Measurements from ENCODE around the gene SASH1. TPM values are rescaled to one million over a fixed set of nuclear protein-coding genes. Genes with fewer than 3 reads are reported as not detected.

Gene SASH1
- total RNA-seq, 1 donor from 2014 or later: 0.86 TPM

- peaks cover 1% of the 10 kb centered on the region for H3K27me3 Mint-ChIP-seq (ENCODE audit: insufficient read depth)
- H3K27ac Mint-ChIP-seq: no peak overlapping the region
- H3K36me3 Mint-ChIP-seq (ENCODE audit: low read depth): no peaks in the 10 kb centered on the region
- H3K4me3 Mint-ChIP-seq: no peak overlapping the region
- H3K9me3 Mint-ChIP-seq: no peaks in the 10 kb centered on the region
- no peaks in the 10 kb centered on the region for H3K4me1 Mint-ChIP-seq (ENCODE audit: low read depth)
- intact Hi-C loops (cut with micrococcal nuclease): no loop called here
- no peak for DNase-seq (ENCODE audit: low spot score)
These were observed 152.4 kb downstream of the SASH1 start for GRCh38 chr6:148495029-148495428.

DNA sequence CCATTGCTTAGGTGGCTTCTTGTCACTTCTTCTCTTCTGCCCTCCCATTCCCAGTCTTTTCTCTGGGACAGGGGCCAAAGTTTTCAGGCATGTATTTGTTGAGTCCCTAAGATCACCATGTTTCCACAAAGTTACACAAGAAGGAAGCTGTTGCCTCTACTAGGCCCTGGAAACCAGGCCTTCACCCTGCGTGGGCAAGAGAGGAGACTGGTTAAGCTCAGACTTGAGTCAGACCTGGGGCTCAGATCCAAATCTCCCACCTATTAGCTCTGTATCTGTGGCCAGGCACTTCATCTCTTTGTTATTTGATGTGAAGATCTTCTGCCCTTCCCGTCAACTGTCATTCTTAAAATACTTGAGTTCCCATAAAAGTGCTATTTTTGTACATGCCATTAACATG is 154.6 kb downstream of the SASH1 start:
- DNase-seq (ENCODE audit: low spot score): no peak
- Mint-ChIP-seq H3K4me1 (ENCODE audit: low read depth) (no peaks in the 10 kb centered on the region), H3K9me3 (no peaks in the 10 kb centered on the region), H3K4me3 (no peak overlapping the region), H3K27me3 (ENCODE audit: insufficient read depth) (peaks cover 2% of the 10 kb centered on the region), H3K27ac (no peak overlapping the region), H3K36me3 (ENCODE audit: low read depth) (no peaks in the 10 kb centered on the region)
- intact Hi-C loops (cut with micrococcal nuclease): no loop called here

DNA sequence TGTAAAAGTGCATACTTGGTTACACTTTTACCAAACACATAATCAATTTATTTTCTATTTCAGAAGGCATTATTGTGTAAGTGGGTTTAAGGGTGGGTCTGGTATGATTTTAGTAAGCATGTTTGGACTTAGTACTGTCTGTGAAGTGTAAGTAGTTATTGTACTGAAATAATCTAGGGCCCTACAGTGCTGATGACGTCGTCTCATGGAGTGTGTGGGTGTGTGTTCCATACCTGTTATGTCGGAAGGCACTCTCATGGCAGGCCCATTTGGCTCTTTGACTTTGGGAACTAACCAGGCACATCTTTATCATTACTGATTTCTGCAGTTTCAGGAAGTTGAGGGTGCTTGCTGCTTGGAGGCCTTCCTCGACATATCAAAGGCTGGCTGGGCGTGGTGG is 155.1 kb downstream of the SASH1 start:
- intact Hi-C loops (cut with micrococcal nuclease): no loop called here
- H3K27ac Mint-ChIP-seq: no peak overlapping the region
- peaks cover 2% of the 10 kb centered on the region for H3K27me3 Mint-ChIP-seq (ENCODE audit: insufficient read depth)
- no peaks in the 10 kb centered on the region for H3K4me1 Mint-ChIP-seq (ENCODE audit: low read depth)
- no peaks in the 10 kb centered on the region for H3K36me3 Mint-ChIP-seq (ENCODE audit: low read depth)
- H3K4me3 Mint-ChIP-seq: no peak overlapping the region
- no peak for DNase-seq (ENCODE audit: low spot score)
- no peaks in the 10 kb centered on the region for H3K9me3 Mint-ChIP-seq

DNA sequence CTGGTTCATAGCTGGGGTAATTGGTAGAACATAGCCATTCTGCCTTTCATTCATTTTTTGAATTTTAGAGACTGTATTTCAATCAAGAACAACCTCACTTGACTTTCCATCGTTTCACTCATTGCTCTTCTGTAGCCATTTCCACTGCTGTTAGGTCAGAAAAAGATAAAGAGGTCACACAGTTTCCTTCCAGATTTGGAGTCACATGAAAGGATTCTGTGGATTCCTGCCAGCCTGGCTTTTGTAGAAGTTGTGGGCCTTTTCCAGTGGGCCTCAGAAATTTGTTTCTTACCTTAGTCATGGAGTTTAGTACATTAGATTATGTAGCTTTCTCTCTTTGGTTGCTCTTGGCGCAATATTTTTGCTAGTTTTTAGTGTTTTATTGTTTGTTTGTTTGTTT is 157.8 kb downstream of the SASH1 start:
- no peak for DNase-seq (ENCODE audit: low spot score)
- Mint-ChIP-seq H3K9me3 (no peaks in the 10 kb centered on the region), H3K4me1 (ENCODE audit: low read depth) (no peaks in the 10 kb centered on the region), H3K27ac (no peak overlapping the region), H3K27me3 (ENCODE audit: insufficient read depth) (peaks cover 6% of the 10 kb centered on the region), H3K4me3 (no peak overlapping the region), H3K36me3 (ENCODE audit: low read depth) (no peaks in the 10 kb centered on the region)
- intact Hi-C loops (cut with micrococcal nuclease): no loop called here

DNA sequence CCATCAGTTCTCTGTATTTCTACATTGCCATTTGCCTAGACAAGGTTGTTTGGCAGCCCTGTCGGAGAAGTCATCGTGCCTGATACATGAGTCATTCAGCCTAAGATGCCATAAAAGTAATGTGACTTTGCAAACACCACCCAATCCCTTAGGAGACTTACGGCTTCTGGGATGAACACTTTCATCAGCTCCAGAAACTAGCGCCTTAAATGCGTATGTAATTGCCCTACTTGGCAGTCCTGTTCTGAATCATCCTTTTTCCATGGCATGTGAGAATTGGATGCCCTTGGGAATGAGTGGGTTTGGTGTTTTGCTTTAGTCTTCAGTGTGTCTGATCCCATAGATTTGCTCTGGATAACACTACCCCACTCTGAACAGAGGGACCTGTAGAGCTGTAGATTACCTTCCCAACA is 158.5 kb downstream of the SASH1 start:
- Mint-ChIP-seq H3K27ac (no peak overlapping the region), H3K9me3 (no peaks in the 10 kb centered on the region), H3K36me3 (ENCODE audit: low read depth) (no peaks in the 10 kb centered on the region), H3K4me3 (no peak overlapping the region), H3K4me1 (ENCODE audit: low read depth) (no peaks in the 10 kb centered on the region), H3K27me3 (ENCODE audit: insufficient read depth) (peaks cover 6% of the 10 kb centered on the region)
- intact Hi-C loops (cut with micrococcal nuclease): no loop called here
- DNase-seq (ENCODE audit: low spot score): no peak

GRCh38 chr6:148502083-148502772 is 159.6 kb downstream of the SASH1 start:
- no peak for DNase-seq (ENCODE audit: low spot score)
- Mint-ChIP-seq H3K27me3 (ENCODE audit: insufficient read depth) (peaks cover 10% of the 10 kb centered on the region), H3K9me3 (no peaks in the 10 kb centered on the region), H3K4me1 (ENCODE audit: low read depth) (no peaks in the 10 kb centered on the region), H3K36me3 (ENCODE audit: low read depth) (no peaks in the 10 kb centered on the region), H3K27ac (no peak overlapping the region), H3K4me3 (no peak overlapping the region)
- intact Hi-C loops (cut with micrococcal nuclease): no loop called here

GRCh38 chr6:148502773-148503135 is 160.1 kb downstream of the SASH1 start:
- intact Hi-C loops (cut with micrococcal nuclease): no loop called here
- Mint-ChIP-seq H3K4me1 (ENCODE audit: low read depth) (no peaks in the 10 kb centered on the region), H3K27me3 (ENCODE audit: insufficient read depth) (peaks cover 13% of the 10 kb centered on the region), H3K36me3 (ENCODE audit: low read depth) (no peaks in the 10 kb centered on the region), H3K9me3 (no peaks in the 10 kb centered on the region), H3K4me3 (no peak overlapping the region), H3K27ac (no peak overlapping the region)
- no peak for DNase-seq (ENCODE audit: low spot score)

- no peaks in the 10 kb centered on the region for H3K9me3 Mint-ChIP-seq
- DNase-seq (ENCODE audit: low spot score): no peak
- peaks cover 18% of the 10 kb centered on the region for H3K27me3 Mint-ChIP-seq (ENCODE audit: insufficient read depth)
- no peaks in the 10 kb centered on the region for H3K36me3 Mint-ChIP-seq (ENCODE audit: low read depth)
- no peak overlapping the region for H3K27ac Mint-ChIP-seq
- H3K4me3 Mint-ChIP-seq: no peak overlapping the region
- H3K4me1 Mint-ChIP-seq (ENCODE audit: low read depth): no peaks in the 10 kb centered on the region
- intact Hi-C loops (cut with micrococcal nuclease): no loop called here
These were observed 161.1 kb downstream of the SASH1 start for GRCh38 chr6:148503703-148504102.

- intact Hi-C loops (cut with micrococcal nuclease): no loop called here
- DNase-seq (ENCODE audit: low spot score): no peak
- peaks cover 29% of the 10 kb centered on the region for H3K27me3 Mint-ChIP-seq (ENCODE audit: insufficient read depth)
- H3K9me3 Mint-ChIP-seq: no peaks in the 10 kb centered on the region
- no peak overlapping the region for H3K27ac Mint-ChIP-seq
- H3K36me3 Mint-ChIP-seq (ENCODE audit: low read depth): no peaks in the 10 kb centered on the region
- no peaks in the 10 kb centered on the region for H3K4me1 Mint-ChIP-seq (ENCODE audit: low read depth)
- H3K4me3 Mint-ChIP-seq: no peak overlapping the region
These were observed 165.1 kb downstream of the SASH1 start for GRCh38 chr6:148507774-148508173.

DNA sequence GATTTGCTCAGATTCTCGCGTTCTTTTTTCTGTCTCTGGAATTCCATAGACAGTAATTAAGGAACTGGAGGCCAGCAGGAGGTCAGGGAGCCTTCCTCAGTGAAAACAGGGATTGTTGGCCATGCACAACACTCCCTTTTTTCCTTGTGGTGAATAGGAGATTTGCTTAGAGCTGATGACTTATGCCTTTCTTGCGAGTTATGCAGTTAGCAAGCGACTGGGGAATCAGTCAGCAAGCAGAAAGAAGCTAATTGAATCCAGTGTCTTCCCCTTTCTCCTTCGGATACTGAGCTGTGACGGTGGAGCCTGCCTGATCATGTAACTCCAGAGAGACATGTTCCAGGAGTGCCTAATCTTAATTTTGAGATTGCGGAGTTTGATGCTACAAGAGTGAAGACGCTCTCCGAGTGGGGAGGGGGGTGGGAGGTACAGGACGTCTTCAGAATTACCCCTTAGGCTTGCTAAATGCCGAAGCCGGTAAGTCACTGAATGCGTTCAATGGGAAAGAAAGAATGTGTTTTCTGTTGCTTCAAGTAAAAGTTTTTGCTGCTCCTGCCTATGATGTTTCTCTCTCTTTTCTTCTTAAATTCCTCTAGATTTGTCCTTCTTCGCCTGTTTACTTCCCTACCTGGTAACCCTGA is 165.9 kb downstream of the SASH1 start:
- no peaks in the 10 kb centered on the region for H3K36me3 Mint-ChIP-seq (ENCODE audit: low read depth)
- intact Hi-C loops (cut with micrococcal nuclease): no loop called here
- H3K4me1 Mint-ChIP-seq (ENCODE audit: low read depth): no peaks in the 10 kb centered on the region
- H3K27me3 Mint-ChIP-seq (ENCODE audit: insufficient read depth): peaks cover 25% of the 10 kb centered on the region
- no peak overlapping the region for H3K27ac Mint-ChIP-seq
- no peak overlapping the region for H3K4me3 Mint-ChIP-seq
- no peak for DNase-seq (ENCODE audit: low spot score)
- H3K9me3 Mint-ChIP-seq: no peaks in the 10 kb centered on the region

DNA sequence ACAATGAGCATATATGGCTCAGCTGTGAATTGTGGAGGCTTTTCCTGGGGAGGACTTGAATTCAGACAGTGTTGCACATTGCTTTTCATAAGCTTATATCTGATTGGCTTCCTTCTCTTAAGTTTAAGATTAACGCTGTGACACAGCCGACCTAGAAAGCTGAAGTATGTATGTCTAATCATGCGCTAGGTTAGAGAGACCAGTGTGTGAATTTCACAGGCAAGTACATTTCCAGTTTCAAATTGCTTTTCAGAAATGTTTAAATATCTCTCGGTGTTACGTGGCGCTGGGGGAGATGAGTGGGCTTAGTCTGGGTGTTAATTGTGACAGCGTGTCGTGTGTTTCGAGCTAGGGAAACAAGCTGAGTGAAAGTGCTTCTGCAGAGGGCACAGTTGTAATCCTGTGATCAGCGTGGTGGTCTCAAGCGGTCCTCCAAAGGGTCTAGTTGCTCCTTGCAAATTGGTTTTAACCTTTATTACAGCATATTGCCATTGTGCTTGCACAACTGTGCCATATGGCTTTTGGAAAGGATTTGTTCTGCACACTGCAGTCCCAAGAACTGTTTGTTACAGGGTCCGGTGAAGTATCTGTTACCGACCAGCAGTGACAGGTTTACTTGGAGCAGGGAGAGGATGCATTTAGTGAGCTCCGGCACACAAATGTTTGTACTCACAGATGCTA is 166.6 kb downstream of the SASH1 start:
- intact Hi-C loops (cut with micrococcal nuclease): no loop called here
- no peak overlapping the region for H3K27ac Mint-ChIP-seq
- no peaks in the 10 kb centered on the region for H3K4me1 Mint-ChIP-seq (ENCODE audit: low read depth)
- H3K36me3 Mint-ChIP-seq (ENCODE audit: low read depth): no peaks in the 10 kb centered on the region
- no peak overlapping the region for H3K4me3 Mint-ChIP-seq
- peaks cover 25% of the 10 kb centered on the region for H3K27me3 Mint-ChIP-seq (ENCODE audit: insufficient read depth)
- no peaks in the 10 kb centered on the region for H3K9me3 Mint-ChIP-seq
- DNase-seq (ENCODE audit: low spot score): no peak

DNA sequence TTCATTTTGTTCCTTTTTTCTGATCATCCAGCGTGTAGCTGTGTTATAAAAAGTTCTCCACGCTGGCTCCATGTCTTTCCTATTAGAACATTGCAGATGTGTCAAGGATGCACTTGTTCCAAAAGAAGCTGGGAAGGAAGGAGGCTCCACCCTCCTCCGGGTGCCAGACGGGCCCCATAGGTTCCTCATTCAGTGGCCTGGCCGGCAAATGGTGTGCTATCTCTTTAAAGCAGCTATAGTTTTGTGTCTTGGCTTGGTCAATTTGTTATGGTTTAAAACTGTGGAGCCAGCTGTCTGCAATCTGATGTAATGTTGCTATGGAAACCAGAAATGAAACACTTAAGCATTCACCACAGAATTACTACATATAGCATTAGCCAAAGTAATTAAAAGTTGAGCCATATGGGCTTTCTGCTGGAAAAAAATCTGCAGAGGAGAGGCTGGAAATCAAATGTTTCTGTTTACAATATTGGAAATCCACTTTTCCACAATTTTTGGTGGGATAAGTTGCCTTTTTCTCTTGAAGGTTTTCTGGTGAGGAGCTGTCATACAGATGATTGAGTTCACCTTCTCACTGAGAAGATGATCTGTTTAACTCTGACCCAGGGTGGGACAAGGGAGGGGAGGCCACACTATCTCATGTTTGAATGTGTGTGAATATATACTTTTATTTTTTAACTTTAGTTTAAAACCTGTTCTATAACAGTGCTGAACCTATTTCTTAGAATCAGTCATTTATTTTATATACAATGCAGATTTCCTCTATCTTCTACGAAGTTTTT is 167.4 kb downstream of the SASH1 start:
- Mint-ChIP-seq H3K4me1 (ENCODE audit: low read depth) (no peaks in the 10 kb centered on the region), H3K27me3 (ENCODE audit: insufficient read depth) (peaks cover 25% of the 10 kb centered on the region), H3K9me3 (no peaks in the 10 kb centered on the region), H3K4me3 (no peak overlapping the region), H3K27ac (no peak overlapping the region), H3K36me3 (ENCODE audit: low read depth) (no peaks in the 10 kb centered on the region)
- no peak for DNase-seq (ENCODE audit: low spot score)
- intact Hi-C loops (cut with micrococcal nuclease): no loop called here

Data from activated T-helper 1 cell treated with anti-CD3 and anti-CD28 coated beads, Interleukin-12 subunit alpha, Interleukin-12 subunit beta, Interleukin-2, Interleukin-4 antibody, amounts not matched to agents 30 ng/mL and 10 ng/mL and 1 ng/mL, durations not matched to agents 14 hours and 24 hours and 36 hours (primary cell).